ENCODE data around the gene DNM2.

DNA sequence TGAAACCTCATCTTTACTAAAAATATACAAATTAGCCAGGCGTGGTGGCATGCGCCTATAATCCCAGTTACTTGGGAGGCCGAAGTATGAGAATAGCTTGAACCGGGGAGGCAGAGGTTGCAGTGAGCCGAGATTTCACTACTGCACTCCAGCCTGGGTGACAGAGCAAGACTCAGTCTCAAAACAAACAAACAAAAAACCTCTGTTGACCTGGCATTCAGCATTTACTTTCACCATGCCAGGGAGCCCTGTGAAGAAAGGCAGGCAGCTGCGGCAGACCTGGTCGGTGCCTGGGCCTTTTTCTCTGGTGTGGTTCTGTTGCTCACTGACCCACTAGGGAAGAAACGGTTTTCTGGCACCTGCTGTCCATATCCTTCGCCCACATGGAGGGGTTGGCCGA, 49.8 kb downstream of the DNM2 start:
- TF ChIP-seq, protein P1, sequence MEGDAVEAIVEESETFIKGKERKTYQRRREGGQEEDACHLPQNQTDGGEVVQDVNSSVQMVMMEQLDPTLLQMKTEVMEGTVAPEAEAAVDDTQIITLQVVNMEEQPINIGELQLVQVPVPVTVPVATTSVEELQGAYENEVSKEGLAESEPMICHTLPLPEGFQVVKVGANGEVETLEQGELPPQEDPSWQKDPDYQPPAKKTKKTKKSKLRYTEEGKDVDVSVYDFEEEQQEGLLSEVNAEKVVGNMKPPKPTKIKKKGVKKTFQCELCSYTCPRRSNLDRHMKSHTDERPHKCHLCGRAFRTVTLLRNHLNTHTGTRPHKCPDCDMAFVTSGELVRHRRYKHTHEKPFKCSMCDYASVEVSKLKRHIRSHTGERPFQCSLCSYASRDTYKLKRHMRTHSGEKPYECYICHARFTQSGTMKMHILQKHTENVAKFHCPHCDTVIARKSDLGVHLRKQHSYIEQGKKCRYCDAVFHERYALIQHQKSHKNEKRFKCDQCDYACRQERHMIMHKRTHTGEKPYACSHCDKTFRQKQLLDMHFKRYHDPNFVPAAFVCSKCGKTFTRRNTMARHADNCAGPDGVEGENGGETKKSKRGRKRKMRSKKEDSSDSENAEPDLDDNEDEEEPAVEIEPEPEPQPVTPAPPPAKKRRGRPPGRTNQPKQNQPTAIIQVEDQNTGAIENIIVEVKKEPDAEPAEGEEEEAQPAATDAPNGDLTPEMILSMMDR (IDR thresholded peaks at IDR 0.05), result no peak
- TF ChIP-seq POLR2A (IDR thresholded peaks at IDR 0.05), result no peak

Measured in Peyer's patch (tissue), 4 donors.